Epidermal melanocyte (primary cell): ENCODE results near the gene FNDC10.

Experiments
- DNase-seq: peaks from one replicate; pipeline ENCODE4 v3.0.0; 2011; ENCODE audit warnings: low spot score; ENCODE audit not compliant: insufficient read length

Gene FNDC10

DNA sequence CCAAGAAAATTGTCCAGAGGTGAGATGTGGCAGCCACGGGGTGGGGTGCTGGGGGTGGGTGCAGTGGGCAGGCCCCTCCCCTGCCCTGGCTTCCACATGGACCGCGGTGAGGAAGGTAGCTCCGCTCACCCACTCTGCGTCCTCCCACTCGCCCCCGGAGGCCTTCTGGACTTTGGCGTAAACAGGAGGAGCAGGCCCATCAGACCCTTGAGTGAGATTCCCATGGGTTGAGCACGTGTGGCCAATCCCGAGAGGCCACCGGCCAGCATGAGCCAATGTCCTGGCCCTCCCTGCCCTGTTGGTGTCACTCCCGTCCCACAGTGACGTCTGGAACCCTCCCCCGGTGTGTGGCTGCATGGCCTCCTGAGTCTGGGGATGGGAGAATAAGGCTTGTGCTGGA is 51.3 kb downstream of the FNDC10 start:
- DNase-seq, result no peak
